IPS DF 6.9 (cell line): ENCODE measurements around the gene HOXB4.
"Not testable (repeated sequence)": the region's sequence is repeated elsewhere in the genome, so short reads cannot be mapped to it uniquely, and the experiment has no call there.

Source experiments
- DNase-seq: peaks from one replicate; pipeline ENCODE4 v3.0.0-alpha.2; 2013; ENCODE audit warnings: low read depth, low spot score
- H3K27ac ChIP-seq: one replicate; pipeline ENCODE4 v1.5.1; 2013; ENCODE audit warnings: low read length, control low read depth
- H3K27me3 ChIP-seq: 2 replicates; pipeline ENCODE4 v1.6.1; 2013; ENCODE audit warnings: mild to moderate bottlenecking, low read length; ENCODE audit not compliant: control insufficient read depth, insufficient read depth
- H3K36me3 ChIP-seq: 2 replicates; pipeline ENCODE4 v1.6.1; 2013; ENCODE audit warnings: low read length; ENCODE audit not compliant: control insufficient read depth, insufficient read depth
- H3K4me1 ChIP-seq: 2 replicates; pipeline ENCODE4 v1.6.1; 2013; ENCODE audit warnings: low read length; ENCODE audit not compliant: control insufficient read depth, insufficient read depth
- H3K4me3 ChIP-seq: 2 replicates; pipeline ENCODE4 v1.5.1; 2013; ENCODE audit warnings: mild to moderate bottlenecking, low read length
- H3K9me3 ChIP-seq: 2 replicates; pipeline ENCODE4 v1.6.1; 2013; ENCODE audit warnings: low read length, inconsistent platforms; ENCODE audit not compliant: control insufficient read depth, insufficient read depth
- WGBS: extraction: QIAGEN DNeasy Blood & Tissue Kit; methylation state at CpG from one replicate; pipeline ENCODE4 v1.1.7; 2013; ENCODE audit warnings: mixed read lengths, missing lambda C conversion rate; ENCODE audit not compliant: insufficient read length, insufficient coverage; 5-methylcytosine and 5-hydroxymethylcytosine counted together

HOXB4 gene

DNA sequence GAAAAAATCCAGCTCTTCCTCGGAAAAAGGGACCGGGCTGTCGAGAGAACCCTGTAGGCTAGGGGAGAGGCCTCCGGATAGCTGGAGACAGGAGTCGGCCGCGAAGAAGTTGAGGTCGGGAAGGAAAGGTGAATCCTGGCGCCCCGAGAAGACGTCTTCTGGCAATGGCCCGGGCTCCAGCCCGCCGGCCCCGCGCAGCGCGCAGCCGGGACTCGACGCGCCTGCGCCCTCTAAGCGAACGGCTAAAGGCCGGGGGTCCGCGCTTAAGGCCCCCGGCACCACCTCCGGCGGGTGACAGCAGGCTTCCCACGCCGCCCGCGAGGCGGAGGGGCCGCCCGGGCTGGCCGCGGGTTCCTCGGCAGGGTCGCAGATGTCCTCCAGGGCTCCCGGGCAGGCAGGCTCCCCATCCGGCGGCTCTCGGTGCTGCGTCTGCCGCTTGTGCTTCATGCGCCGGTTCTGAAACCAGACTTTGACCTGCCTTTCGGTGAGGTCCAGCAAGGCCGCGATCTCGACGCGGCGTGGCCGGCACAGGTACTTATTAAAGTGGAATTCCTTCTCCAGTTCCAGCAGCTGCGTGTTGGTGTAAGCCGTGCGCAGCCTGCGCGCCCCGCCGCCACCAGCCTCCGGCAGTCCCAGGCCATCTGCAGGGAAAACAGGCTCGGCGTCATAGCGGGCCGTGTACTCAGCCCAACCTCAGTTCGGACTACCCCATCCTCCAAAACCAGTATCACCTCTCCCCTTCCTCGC lies 34.9 kb downstream of the HOXB4 start:
- H3K36me3 ChIP-seq = no peaks in the 10 kb centered on the region
- no peak for DNase-seq
- WGBS = no CpG with 5 or more reads among the region's 72 CpGs
- no peak overlapping the region for H3K27ac ChIP-seq
- H3K4me3 ChIP-seq = peak overlapping the region; percentile 1; the same call in 1 of the 2 replicates
- H3K9me3 ChIP-seq = no peaks in the 10 kb centered on the region
- peaks cover 77% of the 10 kb centered on the region for H3K27me3 ChIP-seq
- peaks cover 6% of the 10 kb centered on the region for H3K4me1 ChIP-seq

GRCh38 chr17:48542698-48543106 lies 35.4 kb downstream of the HOXB4 start:
- Histone ChIP-seq H3K27me3 (peaks cover 73% of the 10 kb centered on the region), H3K4me3 (no peak overlapping the region), H3K36me3 (no peaks in the 10 kb centered on the region), H3K4me1 (peaks cover 6% of the 10 kb centered on the region), H3K27ac (no peak overlapping the region), H3K9me3 (no peaks in the 10 kb centered on the region)
- no peak for DNase-seq
- no CpG with 5 or more reads among the region's 12 CpGs for WGBS

GRCh38 chr17:48542114-48542656 lies 36.0 kb downstream of the HOXB4 start:
- H3K27me3 ChIP-seq = peaks cover 68% of the 10 kb centered on the region
- no peaks in the 10 kb centered on the region for H3K36me3 ChIP-seq
- no peak overlapping the region for H3K27ac ChIP-seq
- WGBS = no CpG with 5 or more reads among the region's 27 CpGs
- H3K9me3 ChIP-seq = no peaks in the 10 kb centered on the region
- H3K4me1 ChIP-seq = peaks cover 6% of the 10 kb centered on the region
- peak overlapping the region; percentile 39; the same call in 1 of the 2 replicates for H3K4me3 ChIP-seq
- no peak for DNase-seq

- Histone ChIP-seq H3K4me1 (peaks cover 5% of the 10 kb centered on the region), H3K36me3 (no peaks in the 10 kb centered on the region), H3K27ac (no peak overlapping the region), H3K27me3 (peaks cover 62% of the 10 kb centered on the region), H3K4me3 (peak overlapping the region; percentile 39; the same call in 1 of the 2 replicates), H3K9me3 (no peaks in the 10 kb centered on the region)
- no peak for DNase-seq
- no CpG with 5 or more reads among the region's 36 CpGs for WGBS
Measured at GRCh38 chr17:48541577-48542113, 36.5 kb downstream of the HOXB4 start.

GRCh38 chr17:48541036-48541576 lies 37.0 kb downstream of the HOXB4 start:
- DNase-seq = no peak
- no peaks in the 10 kb centered on the region for H3K36me3 ChIP-seq
- H3K4me1 ChIP-seq = peaks cover 3% of the 10 kb centered on the region
- peaks cover 57% of the 10 kb centered on the region for H3K27me3 ChIP-seq
- H3K4me3 ChIP-seq = peak overlapping the region; percentile 25; the same call in 1 of the 2 replicates
- no peak overlapping the region for H3K27ac ChIP-seq
- no CpG with 5 or more reads among the region's 12 CpGs for WGBS
- no peaks in the 10 kb centered on the region for H3K9me3 ChIP-seq

GRCh38 chr17:48540213-48540612 lies 37.9 kb downstream of the HOXB4 start:
- Histone ChIP-seq H3K4me1 (peaks cover 3% of the 10 kb centered on the region), H3K27me3 (peaks cover 48% of the 10 kb centered on the region), H3K36me3 (no peaks in the 10 kb centered on the region), H3K27ac (no peak overlapping the region), H3K4me3 (no peak overlapping the region), H3K9me3 (no peaks in the 10 kb centered on the region)
- WGBS = no CpG with 5 or more reads among the region's 1 CpG
- DNase-seq = no peak

DNA sequence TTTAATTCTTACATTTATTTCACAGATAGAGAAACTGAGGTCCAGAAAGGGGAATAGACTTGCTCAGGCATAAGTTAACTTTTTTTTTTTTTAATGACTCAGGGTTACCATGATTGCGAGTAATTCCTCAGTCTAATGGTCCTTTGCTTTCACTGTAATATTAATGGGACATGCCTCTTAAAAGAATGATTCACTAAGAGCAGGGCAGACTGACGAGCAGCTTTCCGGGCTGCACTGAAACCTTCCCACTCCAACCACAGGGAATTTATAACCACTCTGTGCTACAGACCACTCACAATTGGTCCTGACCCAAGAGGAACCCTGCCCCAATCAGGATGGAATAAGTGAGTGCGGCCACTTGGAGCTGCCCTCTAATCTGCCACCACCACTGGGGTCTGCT lies 39.0 kb downstream of the HOXB4 start:
- no peak for DNase-seq
- Histone ChIP-seq H3K9me3 (no peaks in the 10 kb centered on the region), H3K4me3 (no peak overlapping the region), H3K27ac (no peak overlapping the region), H3K36me3 (no peaks in the 10 kb centered on the region), H3K27me3 (peaks cover 41% of the 10 kb centered on the region), H3K4me1 (peaks cover 3% of the 10 kb centered on the region)
- no CpG with 5 or more reads among the region's 4 CpGs for WGBS

DNA sequence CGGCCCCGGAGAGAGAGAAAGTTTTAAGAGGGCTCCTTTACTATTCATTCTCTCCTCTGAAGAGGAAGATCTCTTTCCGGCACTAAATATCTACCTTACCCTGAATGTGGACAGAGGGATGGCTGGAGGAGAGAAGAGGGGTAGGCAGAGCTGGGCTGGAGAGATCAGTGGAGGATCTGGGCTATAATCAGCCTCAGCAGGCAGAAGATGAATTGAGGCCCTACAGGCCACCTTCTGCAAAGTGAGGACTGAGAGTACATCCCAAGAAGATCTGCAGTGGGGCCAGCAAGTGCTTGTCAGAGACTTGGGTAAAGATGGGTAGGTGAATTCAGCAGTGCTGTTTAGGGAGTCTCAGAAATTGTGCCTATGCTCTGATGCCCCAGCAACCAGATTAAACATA lies 40.8 kb downstream of the HOXB4 start:
- Histone ChIP-seq H3K4me3 (no peak overlapping the region), H3K9me3 (no peaks in the 10 kb centered on the region), H3K27ac (no peak overlapping the region), H3K4me1 (0 out of 2 replicates have a peak, but pooled peaks cover 1% of the 10 kb centered on the region), H3K27me3 (peaks cover 28% of the 10 kb centered on the region), H3K36me3 (no peaks in the 10 kb centered on the region)
- no CpG with 5 or more reads among the region's 3 CpGs for WGBS
- no peak for DNase-seq

DNA sequence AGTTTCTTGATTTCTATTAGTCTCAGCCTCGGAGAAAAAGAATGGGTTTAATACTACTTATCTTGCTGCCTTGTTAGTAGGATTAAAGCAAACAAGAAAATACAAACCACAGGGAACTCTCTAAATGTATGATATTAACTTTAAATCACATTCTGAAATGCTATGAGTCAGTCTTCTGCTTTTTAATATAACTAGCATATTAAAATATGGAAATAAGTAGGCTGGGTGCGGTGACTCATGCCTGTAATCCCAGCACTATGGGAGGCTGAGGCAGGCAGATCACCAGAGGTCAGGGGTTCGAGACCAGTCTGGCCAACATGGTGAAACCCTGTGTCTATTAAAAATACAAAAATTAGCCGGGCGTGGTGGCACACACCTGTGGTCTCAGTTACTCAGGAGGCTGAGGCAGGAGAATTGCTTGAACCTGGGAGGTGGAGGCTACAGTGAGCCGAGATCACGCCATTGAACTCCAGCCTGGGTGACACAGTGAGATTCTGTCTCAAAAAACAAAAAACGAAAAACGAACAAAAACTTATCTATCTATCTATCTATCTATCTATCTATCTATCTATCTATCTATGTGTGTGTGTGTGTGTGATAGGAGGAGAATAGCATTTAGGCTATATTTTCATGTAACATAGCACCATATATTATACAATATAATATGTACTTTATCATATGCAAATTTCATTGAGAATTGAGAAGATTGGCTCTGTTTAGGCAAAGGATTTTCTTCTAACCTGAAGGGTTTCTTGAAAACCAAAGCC lies 42.2 kb downstream of the HOXB4 start:
- H3K27ac ChIP-seq, DNase-seq, H3K9me3 ChIP-seq, H3K4me3 ChIP-seq, H3K4me1 ChIP-seq, H3K36me3 ChIP-seq: not testable (repeated sequence)
- WGBS = no CpG with 5 or more reads among the region's 9 CpGs
- H3K27me3 ChIP-seq = peaks cover 27% of the 10 kb centered on the region

GRCh38 chr17:48532261-48532660 lies 45.9 kb downstream of the HOXB4 start:
- no peak for DNase-seq
- Histone ChIP-seq H3K27ac (no peak overlapping the region), H3K9me3 (no peaks in the 10 kb centered on the region), H3K27me3 (peaks cover 42% of the 10 kb centered on the region), H3K4me3 (no peak overlapping the region), H3K36me3 (no peaks in the 10 kb centered on the region), H3K4me1 (peaks cover 21% of the 10 kb centered on the region)
- no CpG with 5 or more reads among the region's 8 CpGs for WGBS
